Activated T-cell treated with anti-CD3 and anti-CD28 coated beads for 48 hours (primary cell): Measurements from ENCODE around the gene RPTOR.
"Not testable (repeated sequence)": the region's sequence is repeated elsewhere in the genome, so short reads cannot be mapped to it uniquely, and the experiment has no call there.

Experiments
- DNase-seq: peaks from one replicate; pipeline ENCODE4 v3.0.0-alpha.2; 2020; ENCODE audit warnings: low read depth

The RPTOR gene

DNA sequence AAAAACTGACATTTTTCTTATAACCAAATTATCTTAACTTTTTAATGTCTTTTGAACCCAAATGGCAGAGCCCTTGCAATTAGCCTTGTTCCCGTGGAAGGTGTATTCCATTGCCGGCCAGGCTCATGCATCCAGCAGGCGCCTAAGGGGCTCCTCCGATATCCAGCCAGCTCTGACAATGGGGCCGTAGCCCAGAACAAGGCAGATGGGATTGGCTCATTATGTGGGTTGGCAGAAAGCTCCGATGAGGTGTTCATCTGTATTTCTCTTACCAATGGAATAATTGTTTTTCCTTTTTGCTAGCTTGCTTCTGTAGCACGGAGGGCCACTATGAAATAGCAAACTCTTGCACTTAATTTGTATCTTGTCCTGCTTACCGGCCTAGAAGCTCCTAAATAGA lies 238.8 kb downstream of the RPTOR start:
- no peak for DNase-seq

DNA sequence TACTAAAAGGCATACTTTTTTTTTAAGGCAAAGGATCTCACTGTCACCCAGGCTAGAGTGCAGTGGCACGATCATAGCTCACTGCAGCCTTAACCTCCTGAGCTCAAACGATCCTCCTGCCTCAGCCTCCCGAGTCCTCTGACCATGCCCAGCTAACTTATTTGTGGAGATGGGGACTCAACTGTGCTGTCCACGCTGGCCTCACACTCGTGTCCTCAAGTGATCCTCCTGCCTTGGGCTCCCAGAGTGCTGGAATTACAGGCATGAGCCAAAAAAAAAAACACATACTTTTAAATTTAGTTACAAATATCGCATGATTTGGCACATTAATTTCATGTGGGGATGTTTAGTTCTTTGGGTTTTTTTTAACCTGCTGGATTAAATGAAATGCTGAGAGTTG lies 239.3 kb downstream of the RPTOR start:
- DNase-seq = no peak

DNA sequence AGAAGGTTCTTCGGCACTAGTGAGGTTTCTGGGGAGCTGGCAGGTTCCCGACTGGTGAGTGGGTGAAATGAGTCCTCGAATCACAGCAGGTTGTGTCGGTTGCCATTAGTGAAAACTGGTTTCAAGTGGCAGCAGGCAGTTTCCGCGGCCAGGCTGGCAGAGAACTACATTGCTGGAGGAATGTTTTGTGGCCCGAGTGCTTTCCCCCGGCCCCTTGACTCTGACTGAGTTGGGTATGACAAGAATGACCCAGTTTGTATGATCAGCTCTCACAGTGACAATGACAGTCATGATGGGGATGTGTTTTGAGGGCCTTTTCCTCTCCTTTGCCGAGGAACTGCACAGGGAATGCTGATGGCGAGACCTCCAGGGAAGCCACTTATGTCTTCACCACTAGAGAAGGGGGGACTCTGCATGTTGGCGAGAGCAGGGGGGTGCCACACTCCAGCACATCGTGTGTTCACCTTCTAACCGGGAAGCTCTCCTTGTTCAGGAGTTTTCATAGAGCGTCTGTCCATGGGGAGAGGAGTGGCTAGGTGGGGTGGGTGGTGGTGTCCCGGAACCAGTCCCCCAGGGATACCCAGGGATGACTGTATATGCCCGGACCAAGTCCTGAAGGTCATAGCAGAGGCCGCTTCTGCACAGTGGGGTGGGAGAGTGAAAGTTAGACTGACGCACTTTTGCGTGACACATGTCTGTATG lies 241.0 kb downstream of the RPTOR start:
- DNase-seq = no peak

DNA sequence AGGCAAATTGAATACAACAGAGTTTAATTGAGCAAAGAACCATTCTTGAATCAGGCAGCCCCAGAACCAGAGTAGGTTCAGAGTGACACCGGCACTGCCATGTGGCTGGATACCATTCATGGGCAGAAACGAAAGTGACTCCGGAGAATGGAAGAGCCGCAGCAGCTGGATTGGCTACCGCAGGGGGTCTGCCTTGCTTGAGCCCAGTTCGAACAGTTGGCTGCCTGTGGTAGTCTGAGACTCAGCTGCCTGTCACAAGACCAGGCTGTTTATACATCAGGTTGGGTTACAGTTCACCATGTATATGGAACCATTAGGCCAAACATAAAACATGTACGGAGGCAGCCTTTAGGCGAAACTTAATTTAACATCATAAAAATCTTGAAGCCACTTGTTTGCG lies 241.8 kb downstream of the RPTOR start:
- no peak for DNase-seq

DNA sequence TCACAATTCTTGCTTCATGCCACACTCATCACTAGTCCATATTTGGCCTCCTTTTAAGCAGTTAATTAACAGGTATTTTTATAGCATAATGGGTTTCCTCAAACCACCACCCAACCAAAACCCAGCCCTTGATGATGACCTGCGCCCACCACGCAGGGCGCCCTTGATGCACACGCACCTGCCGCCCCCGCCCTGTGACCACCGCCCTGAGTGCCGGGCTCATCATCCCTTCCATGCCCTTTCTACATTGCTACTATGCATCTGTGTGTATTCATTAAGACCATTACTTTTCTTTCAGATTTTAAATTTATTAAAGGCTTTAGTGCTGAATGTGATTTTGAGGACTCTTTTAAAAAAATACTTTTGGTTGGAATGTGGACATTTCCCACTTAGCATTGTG lies 242.2 kb downstream of the RPTOR start:
- DNase-seq = no peak

DNA sequence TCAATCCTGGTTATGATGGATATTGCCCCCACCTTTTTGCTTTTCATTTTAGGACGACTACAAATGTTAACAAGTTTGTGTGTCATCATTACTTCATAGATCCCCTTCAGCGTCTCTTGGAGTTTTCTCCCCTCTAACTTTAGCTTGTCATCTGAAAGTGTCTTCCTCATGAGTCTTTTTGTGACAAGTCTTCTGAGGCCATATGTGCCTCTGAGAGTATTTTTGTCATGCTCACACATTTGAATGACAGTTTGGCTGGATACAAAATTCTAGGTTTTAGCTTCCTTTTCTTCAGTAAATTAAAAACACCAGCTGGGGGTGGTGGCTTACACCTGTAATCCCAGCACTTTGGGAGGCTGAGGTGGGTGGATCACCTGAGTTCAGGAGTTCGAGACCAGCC lies 243.2 kb downstream of the RPTOR start:
- DNase-seq = no peak

DNA sequence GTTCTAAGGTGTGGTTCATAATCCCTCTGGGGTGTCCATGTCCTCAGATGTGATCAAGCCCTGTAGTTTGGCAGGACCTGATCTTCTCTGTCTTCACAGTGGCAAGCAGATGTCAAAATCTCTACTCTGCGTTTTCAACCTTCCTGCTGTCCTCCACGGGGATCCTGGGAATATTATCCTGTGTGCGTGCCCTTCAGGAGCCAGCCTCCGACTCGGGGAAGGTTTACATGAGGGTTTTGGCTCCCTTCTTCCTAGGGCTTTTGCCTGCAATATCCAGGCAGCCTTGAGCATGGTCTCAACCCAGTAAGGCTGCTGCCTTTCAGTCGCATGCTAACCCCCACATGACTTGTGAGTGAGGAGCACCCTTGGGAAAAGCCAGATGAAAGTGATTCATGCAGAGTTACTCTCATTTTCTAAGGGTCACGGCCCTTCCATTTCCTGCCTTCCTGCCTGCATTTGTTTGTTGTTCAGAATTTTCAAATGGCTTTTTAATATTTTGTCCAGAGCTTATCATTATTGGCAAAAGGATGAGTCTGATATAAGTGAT lies 244.8 kb downstream of the RPTOR start:
- DNase-seq = no peak

DNA sequence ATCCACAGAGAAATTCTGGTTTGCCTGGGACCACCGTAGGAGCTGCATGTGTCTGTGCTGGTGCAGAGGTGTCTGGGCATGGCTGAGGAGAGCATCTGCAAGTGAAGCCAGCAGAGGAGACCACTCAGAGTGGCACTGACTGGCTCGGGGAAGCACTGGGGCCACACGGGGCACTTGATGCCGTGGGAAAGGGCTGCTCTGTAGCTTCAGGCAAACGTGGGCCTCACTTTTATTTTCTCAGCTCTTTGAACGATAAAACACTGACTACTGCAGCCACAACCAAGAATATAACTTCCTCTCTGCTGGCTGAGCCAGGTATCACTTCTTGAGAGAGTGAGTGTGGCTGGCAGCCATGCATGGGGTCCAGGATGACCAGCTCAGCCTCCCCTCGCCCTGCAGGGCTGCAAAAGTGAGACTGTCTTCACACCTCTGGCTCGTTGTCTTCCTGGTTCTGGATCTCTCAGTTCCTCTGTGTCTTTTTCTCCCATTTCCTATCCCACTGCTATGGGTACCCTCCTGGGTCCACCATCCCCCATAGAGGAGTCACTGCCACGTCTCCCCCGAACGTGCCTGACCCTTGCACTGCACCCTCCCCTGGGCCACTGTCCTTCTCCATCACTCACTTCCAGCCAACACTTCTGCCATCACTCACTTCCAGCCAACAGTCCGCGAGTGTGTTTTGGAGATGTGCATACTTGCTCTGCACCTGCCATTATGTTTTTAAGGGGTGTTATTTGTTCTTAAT lies 245.6 kb downstream of the RPTOR start:
- no peak for DNase-seq

DNA sequence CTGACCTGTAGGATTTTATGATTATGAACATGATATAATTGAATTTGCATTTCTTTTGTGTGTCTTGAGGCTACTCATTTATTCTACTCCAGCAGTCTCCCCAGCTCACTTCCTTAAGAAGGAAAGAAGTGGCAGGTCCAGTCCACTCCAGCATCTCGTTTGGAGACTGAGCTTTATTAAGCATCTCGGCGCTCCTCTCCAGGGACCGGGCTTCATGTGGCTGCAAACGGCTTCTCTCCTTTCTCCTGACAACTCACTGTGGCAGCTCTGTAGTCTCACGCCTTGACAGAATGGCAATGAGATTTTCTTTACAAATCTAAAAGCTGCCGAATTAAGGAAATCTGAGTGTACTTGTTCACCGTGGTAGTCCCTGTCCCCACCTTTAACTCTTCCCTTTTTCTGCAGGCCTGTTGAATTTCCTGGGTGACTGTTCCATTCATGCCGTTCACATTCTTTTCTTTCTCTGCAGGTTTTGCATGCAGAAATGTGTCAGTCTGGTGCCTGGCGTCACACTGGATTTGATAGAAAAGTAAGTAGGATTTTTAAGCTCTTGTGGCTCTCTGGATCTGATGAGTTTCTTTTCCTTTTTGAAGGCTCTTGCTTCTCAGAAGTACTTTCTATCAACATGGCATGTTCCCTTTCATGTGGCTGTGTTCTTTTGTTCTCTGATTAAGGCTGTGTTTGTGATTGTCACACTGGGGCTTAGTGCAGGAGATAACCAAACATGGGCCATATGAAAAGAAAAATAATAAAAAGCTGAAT lies 246.5 kb downstream of the RPTOR start:
- DNase-seq = no peak

DNA sequence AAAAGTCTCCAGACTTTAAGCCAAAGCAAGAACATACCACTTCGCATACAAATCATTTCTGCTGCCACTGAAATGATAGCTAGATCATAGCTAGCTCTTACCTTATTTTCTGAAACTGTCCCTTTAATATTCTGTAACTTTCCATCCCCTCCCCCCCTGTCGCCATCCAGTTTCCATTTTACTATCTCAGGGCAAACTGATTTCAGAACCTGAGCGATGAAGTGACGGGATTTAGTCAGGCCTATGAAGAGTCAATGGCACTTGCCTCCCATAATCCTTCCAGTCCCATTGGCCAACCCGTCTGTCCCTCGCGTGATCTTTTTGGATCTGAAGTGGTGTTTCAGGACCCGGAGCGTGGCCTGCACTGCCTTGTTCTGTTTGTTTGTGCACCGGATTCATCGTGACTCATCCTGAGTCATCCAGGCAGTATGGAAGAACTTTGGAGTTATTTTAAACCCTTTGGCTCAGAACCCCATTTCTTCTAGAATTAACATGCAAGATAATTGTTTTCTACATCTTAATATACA lies 247.2 kb downstream of the RPTOR start:
- peak; percentile 49 for DNase-seq

DNA sequence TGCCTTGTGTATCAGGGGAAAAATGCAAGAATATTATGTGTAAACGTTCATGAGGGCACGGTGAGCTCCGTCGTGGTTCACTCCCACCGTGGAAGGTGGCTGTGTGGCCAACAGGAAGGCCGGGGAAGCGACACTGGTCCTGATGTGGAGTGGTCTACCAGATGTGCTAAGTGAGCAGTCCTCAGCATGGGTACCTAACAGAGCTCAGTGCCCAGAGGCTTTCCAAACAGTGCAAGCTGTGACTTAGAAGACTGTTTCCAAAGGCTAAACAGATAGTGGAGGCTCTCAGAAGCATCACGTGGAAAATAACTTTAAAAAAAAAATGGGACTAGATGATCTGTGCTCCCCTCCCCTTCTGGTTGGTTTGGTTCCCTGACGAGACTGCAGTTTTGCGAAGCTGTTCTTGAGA lies 247.7 kb downstream of the RPTOR start:
- no peak for DNase-seq

DNA sequence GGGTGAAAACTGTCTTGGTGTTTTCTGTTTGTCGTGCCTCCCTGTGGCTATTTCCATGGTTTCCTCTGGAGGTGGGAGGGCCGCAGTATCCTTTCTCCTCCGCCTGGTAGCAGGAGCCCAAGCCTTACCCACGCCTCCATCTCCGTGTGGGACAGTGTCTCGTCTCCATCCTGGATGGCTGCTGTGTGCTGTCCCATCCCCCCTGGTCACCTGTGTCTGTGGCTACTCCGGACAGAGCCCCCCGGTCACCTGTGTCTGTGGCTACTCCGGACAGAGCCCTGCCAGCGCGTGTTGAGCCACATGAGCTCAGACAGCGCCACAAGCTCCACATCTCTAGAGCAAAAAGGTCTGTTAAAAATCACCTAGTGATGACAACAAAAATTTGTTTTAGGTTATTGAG lies 248.8 kb downstream of the RPTOR start:
- no peak for DNase-seq

DNA sequence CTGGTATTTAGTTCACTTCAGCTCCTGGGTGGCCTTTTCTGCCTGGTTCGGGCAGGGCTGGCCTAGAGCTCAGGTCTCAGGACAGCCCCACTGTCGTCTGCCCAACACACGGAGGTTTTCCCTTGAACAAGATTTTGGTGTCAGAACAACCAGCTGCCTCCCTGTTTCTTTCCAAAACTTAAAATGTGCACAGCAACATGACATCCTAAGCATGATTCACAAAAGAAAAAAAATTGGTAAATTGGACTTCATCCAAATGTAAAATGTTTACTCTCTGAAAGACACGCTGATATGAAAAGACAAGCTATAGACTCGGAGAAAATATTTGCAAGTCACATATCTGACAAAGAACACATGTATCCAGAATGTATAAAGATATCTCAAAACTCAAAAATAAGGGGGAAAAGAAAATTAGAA lies 249.2 kb downstream of the RPTOR start:
- no peak for DNase-seq

DNA sequence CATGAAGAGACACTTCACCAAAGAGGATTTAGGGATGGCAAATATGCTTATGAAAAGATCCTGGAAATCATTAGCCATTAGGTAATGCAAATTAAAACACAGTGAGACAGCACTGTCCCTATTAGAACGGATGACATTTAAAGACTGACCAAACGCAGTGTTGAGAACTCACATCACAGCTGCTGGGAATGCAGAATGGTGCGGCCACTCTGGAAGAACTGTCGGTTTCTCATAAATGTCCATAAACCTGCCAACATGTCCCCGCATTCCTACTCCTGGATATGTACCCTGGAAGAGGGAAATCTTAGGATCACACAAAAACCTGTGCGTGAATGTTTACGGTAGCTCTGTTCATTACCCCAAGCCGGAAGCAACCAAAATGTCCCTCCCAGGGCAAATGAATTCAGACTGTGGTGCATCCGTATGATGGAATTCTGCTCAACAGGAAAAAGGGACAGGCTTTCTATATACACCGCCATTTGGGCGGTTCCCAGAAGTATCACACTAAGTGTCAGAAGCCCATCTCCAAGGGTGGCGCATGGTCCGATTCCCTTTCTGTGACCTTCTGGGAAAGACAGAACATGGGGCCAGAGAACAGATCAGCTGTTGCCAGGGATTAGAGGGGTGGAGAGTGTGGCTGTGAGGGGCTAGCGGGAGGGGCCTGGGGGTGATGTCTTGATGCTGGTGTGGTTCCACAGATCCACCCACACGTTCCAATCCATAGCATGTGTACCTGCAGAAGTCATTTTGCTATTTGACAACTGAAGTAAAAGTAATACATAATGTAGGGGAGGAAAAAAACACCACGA lies 249.8 kb downstream of the RPTOR start:
- no peak for DNase-seq

DNA sequence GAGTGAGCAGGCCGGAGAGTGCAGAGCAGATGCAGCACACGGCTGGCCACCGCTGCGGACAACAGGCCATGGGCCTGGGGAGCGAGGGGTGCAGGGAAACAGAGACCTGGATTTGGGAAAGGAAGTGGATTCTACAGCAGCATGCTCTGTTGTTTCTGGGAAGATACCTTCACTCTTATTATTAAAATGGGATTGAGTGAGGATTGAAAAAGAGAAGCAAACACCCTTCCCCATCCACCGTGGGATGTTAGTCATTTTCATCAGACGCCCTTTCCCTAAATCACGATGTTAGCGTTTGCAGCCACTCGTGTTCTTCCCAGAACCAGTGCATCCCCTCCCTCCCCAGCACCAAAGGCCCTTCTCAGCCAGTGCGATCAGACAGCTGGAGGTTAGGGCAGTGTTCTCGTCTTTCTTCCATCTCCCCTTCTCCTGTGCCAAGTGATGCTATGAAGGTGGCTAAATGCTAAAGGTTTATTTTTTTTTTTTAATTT lies 250.5 kb downstream of the RPTOR start:
- no peak for DNase-seq

DNA sequence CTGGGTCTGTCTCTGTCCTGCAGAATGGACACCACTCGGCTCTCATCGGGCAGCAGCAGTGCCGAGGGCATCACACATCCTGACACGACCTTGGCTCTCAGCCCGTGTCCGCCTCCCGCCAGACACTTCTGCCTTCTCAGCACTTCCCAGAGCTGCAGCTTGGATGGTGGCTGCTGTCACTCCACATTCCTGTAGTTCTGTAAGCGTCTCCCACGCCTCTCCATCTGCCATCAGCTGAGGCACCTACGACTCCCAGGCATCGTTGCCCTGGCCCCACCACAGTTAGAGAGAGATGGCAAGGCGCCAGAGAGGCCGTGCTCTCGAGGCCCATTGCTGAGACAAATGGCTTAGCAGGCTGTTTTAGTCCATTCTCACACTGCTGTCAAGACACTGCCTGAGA lies 251.1 kb downstream of the RPTOR start:
- no peak for DNase-seq

DNA sequence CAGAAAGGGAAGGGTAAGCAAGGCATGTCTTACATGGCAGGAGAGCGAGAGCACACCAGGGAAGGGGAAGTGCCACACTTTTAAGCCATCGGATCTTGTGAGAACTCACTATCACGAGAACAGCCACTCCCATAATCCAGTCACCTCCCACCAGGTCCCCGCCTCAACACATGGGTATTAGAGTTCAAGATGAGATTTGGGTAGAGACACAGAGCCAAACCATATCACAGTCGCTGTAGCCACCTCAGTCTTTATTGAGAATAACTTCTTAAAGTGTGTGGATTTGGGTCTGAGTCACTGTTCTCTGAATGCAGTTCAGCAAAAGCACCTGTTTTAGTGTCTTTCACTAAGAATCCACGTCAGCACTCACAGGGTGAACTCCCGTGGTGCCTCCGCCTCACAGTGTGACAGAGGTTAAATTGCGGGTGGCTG lies 251.8 kb downstream of the RPTOR start:
- no peak for DNase-seq

DNA sequence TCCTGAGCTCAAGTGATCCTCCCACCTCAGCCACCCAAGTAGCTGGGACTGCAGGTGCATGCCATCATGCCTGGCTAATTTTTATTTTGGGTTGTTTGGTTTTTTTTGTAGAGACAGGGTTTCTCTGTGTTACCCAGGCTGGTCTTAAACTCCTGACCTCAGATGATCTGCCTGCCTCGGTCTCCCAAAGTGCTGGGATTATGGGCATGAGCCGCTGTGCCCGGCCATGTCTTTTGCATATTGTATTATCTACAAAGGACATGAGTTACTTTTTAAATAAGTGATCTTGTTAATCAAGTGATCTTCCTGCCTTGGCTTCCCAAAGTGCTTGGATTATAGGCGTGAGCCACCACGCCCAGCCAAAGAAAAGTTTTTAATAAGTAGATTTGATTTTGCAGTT lies 252.6 kb downstream of the RPTOR start:
- not testable (repeated sequence) for DNase-seq

DNA sequence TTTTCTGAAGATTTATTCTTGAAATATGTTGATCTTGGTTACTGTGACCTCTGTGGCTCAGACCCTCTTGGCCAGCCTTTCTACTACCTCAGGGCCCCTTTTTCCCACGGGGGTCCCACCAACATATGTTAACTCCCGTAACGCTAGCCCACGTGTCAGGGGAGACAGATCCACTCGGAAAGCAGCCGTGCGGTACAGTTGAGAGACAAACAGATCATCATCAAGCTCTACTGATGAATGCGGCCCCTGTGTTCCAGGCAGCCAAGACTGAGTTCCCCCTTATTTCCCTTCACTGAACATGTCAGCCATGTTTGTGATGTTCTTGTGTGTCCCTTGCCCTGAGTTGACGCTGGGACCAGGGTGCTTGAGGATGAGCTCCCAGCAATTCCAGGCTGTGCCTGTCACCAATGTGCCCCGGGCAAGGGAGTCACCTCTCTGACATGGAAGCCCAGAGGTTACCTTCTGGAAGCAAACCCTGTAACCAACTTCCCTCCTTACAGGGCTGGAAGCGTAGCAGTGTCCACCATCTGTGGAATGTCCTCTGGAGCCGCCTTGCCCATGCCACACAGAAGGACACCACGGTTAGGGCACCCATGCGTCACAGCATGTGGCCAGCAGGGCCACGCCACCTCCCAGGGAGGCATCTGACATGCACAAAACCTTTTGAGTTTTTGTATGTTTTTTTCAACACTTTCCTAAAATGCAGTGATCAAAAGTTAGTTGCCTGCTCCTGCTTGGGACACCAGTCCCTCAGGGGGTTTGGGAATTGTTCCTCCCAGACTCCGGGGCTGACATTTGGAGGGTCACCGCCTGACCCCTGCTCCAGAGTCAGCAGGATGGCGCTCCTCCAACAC lies 253.3 kb downstream of the RPTOR start:
- DNase-seq = no peak
